NB4 (cell line): ENCODE results near the gene DMPK.

Experiments used
- CTCF ChIP-seq: IDR thresholded peaks from one replicate; pipeline ENCODE4 v1.5.1; 2012; ENCODE audit warnings: low read depth, low read length
- MYC ChIP-seq: IDR thresholded peaks from 2 replicates; pipeline ENCODE4 v1.6.1; 2011; ENCODE audit warnings: low read depth, low read length
- POLR2A ChIP-seq: IDR thresholded peaks from 2 replicates; pipeline ENCODE4 v1.6.1; 2011; ENCODE audit warnings: mild to moderate bottlenecking; ENCODE audit not compliant: insufficient read length; ENCODE audit errors: extremely low read depth

GRCh38 chr19:45786533-45786894 lies 4.2 kb upstream of the DMPK start:
- TF ChIP-seq CTCF (no peak), POLR2A (no peak), MYC (no peak)
